Loucy (cell line): ENCODE results near the gene ZNF850.

Source experiments
- EZH2phosphoT487 ChIP-seq: fragments of 200-600 bp; IDR thresholded peaks from 2 replicates; pipeline ENCODE4 v1.6.1; 2018; ENCODE audit warnings: antibody characterized with exemption, mild to moderate bottlenecking, moderate library complexity, borderline replicate concordance
- TF ChIP-seq, protein P1 (sequence below): fragments of 200-600 bp; sonication (generic); conservative IDR thresholded peaks from 2 replicates; pipeline ENCODE4 v1.5.1; 2014; ENCODE audit warnings: mild to moderate bottlenecking, antibody characterized with exemption, low read length

DNA sequence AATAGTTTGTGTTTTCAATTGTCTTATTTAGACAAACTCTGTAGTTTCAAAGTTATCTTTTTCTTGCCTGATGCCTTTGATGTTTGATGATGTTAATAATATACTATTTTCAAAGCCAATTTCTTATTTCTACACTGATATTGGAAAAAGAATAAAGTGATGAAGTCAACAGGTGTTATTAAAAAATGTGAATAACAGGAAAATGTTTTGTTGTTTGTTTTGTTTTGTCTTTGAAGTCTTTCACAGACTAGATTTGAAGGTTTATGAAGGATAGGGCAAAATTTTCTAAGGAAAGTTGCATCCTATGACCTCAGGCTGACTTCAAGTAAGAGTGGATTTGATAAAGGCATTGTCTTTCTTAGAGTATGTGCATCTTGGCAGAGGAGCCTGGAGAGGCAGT is 34.4 kb upstream of the ZNF850 start:
- TF ChIP-seq, protein P1, sequence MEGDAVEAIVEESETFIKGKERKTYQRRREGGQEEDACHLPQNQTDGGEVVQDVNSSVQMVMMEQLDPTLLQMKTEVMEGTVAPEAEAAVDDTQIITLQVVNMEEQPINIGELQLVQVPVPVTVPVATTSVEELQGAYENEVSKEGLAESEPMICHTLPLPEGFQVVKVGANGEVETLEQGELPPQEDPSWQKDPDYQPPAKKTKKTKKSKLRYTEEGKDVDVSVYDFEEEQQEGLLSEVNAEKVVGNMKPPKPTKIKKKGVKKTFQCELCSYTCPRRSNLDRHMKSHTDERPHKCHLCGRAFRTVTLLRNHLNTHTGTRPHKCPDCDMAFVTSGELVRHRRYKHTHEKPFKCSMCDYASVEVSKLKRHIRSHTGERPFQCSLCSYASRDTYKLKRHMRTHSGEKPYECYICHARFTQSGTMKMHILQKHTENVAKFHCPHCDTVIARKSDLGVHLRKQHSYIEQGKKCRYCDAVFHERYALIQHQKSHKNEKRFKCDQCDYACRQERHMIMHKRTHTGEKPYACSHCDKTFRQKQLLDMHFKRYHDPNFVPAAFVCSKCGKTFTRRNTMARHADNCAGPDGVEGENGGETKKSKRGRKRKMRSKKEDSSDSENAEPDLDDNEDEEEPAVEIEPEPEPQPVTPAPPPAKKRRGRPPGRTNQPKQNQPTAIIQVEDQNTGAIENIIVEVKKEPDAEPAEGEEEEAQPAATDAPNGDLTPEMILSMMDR, result no peak
- no peak for TF ChIP-seq EZH2phosphoT487
